DOHH2 (cell line): ENCODE data around the gene TTC29.
"Not testable (repeated sequence)": the region's sequence is repeated elsewhere in the genome, so short reads cannot be mapped to it uniquely, and the experiment has no call there.

ENCODE experiments used
- H3F3A ChIP-seq: fragments of 200-600 bp; sonication (generic), shearing (Covaris generic); 2 replicates; pipeline ENCODE4 v1.6.0; 2016; ENCODE audit warnings: antibody characterized with exemption, mild to moderate bottlenecking; ENCODE audit not compliant: control insufficient read depth, insufficient read depth
- H3K27ac ChIP-seq: fragments of 200-600 bp; sonication (generic); 2 replicates; pipeline ENCODE4 v1.5.1; 2014; ENCODE audit warnings: low read depth, mild to moderate bottlenecking, low read length, moderate library complexity
- H3K27me3 ChIP-seq: fragments of 200-600 bp; sonication (generic); 2 replicates; pipeline ENCODE4 v1.6.1; 2014; ENCODE audit warnings: mild to moderate bottlenecking, low read length, mixed read lengths; ENCODE audit not compliant: control insufficient read depth
- H3K36me3 ChIP-seq: fragments of 200-600 bp; sonication (generic); 2 replicates; pipeline ENCODE4 v1.6.1; 2014; ENCODE audit warnings: mild to moderate bottlenecking, low read length, moderate library complexity, mixed read lengths; ENCODE audit not compliant: control insufficient read depth
- H3K4me1 ChIP-seq: fragments of 200-600 bp; sonication (generic); 2 replicates; pipeline ENCODE4 v1.6.1; 2014; ENCODE audit warnings: mild to moderate bottlenecking, low read length, mixed read lengths; ENCODE audit not compliant: control insufficient read depth
- H3K4me2 ChIP-seq: fragments of 200-600 bp; sonication (generic); 2 replicates; pipeline ENCODE4 v1.6.0; 2014; ENCODE audit warnings: mild to moderate bottlenecking, low read length, moderate library complexity
- H3K4me3 ChIP-seq: fragments of 200-600 bp; sonication (generic); 2 replicates; pipeline ENCODE4 v1.5.1; 2014; ENCODE audit warnings: mild to moderate bottlenecking, low read length, mixed read lengths
- H3K79me2 ChIP-seq: fragments of 200-600 bp; sonication (generic); 2 replicates; pipeline ENCODE4 v1.6.1; 2014; ENCODE audit warnings: mild to moderate bottlenecking, low read length, mixed read lengths; ENCODE audit not compliant: control insufficient read depth
- H3K9me2 ChIP-seq: fragments of 200-600 bp; sonication (generic); replicated peaks from 2 replicates; pipeline ENCODE4 v1.6.1; 2014; ENCODE audit warnings: mild to moderate bottlenecking, low read length, mixed read lengths; ENCODE audit not compliant: control insufficient read depth
- H3K9me3 ChIP-seq: fragments of 200-600 bp; sonication (generic); 2 replicates; pipeline ENCODE4 v1.6.1; 2014; ENCODE audit warnings: antibody characterized with exemption, low read length, mixed read lengths; ENCODE audit not compliant: control insufficient read depth, insufficient read depth
- H4K20me1 ChIP-seq: fragments of 200-600 bp; sonication (generic); 2 replicates; pipeline ENCODE4 v1.6.0; 2014; ENCODE audit warnings: low read depth, mild to moderate bottlenecking, antibody characterized with exemption, low read length, moderate library complexity; ENCODE audit not compliant: control insufficient read depth, insufficient read depth
- CTCF ChIP-seq: fragments of 200-600 bp; sonication (generic); IDR thresholded peaks from one replicate; pipeline ENCODE4 v1.5.1; 2014; ENCODE audit warnings: antibody characterized with exemption, mild to moderate bottlenecking, low read depth, low read length; ENCODE audit not compliant: poor library complexity, severe bottlenecking
- EZH2phosphoT487 ChIP-seq: fragments of 200-600 bp; sonication (generic); IDR thresholded peaks from 2 replicates; pipeline ENCODE4 v1.6.1; 2017; ENCODE audit warnings: borderline replicate concordance, mild to moderate bottlenecking, antibody characterized with exemption, low read length, moderate library complexity, mixed read lengths

The TTC29 gene

GRCh38 chr4:146762016-146762415 lies 183.6 kb downstream of the TTC29 start:
- Histone ChIP-seq H3K9me2 (no peaks in the 10 kb centered on the region), H3K4me2 (no peak overlapping the region), H3K27ac (no peak overlapping the region), H3K36me3 (no peaks in the 10 kb centered on the region), H3F3A (no peaks in the 10 kb centered on the region), H3K79me2 (no peaks in the 10 kb centered on the region), H3K4me1 (no peaks in the 10 kb centered on the region), H4K20me1 (no peaks in the 10 kb centered on the region), H3K4me3 (no peak overlapping the region), H3K27me3 (no peaks in the 10 kb centered on the region), H3K9me3 (no peaks in the 10 kb centered on the region)
- TF ChIP-seq EZH2phosphoT487 (no peak), CTCF (no peak)

GRCh38 chr4:146742416-146742815 lies 203.2 kb downstream of the TTC29 start:
- H3K4me2 ChIP-seq, result no peak overlapping the region
- H3K27me3 ChIP-seq, result no peaks in the 10 kb centered on the region
- no peak for TF ChIP-seq EZH2phosphoT487
- no peak for TF ChIP-seq CTCF
- no peaks in the 10 kb centered on the region for H3K9me2 ChIP-seq
- H3K4me1 ChIP-seq, result no peaks in the 10 kb centered on the region
- no peaks in the 10 kb centered on the region for H3K79me2 ChIP-seq
- no peaks in the 10 kb centered on the region for H3F3A ChIP-seq
- no peaks in the 10 kb centered on the region for H4K20me1 ChIP-seq
- no peaks in the 10 kb centered on the region for H3K9me3 ChIP-seq
- H3K4me3 ChIP-seq, result no peak overlapping the region
- H3K36me3 ChIP-seq, result no peaks in the 10 kb centered on the region
- H3K27ac ChIP-seq, result no peak overlapping the region

GRCh38 chr4:146739182-146739581 lies 206.5 kb downstream of the TTC29 start:
- no peaks in the 10 kb centered on the region for H3K36me3 ChIP-seq
- H3K4me2 ChIP-seq, result no peak overlapping the region
- H3K4me1 ChIP-seq, result no peaks in the 10 kb centered on the region
- no peak for TF ChIP-seq CTCF
- no peak for TF ChIP-seq EZH2phosphoT487
- no peaks in the 10 kb centered on the region for H3K27me3 ChIP-seq
- no peaks in the 10 kb centered on the region for H3F3A ChIP-seq
- no peak overlapping the region for H3K4me3 ChIP-seq
- no peak overlapping the region for H3K27ac ChIP-seq
- H3K9me2 ChIP-seq, result no peaks in the 10 kb centered on the region
- no peaks in the 10 kb centered on the region for H4K20me1 ChIP-seq
- no peaks in the 10 kb centered on the region for H3K9me3 ChIP-seq
- H3K79me2 ChIP-seq, result no peaks in the 10 kb centered on the region

- H4K20me1 ChIP-seq, H3K79me2 ChIP-seq, H3K9me3 ChIP-seq, H3K27ac ChIP-seq, H3K4me1 ChIP-seq, H3K36me3 ChIP-seq, H3K4me2 ChIP-seq, H3K27me3 ChIP-seq, H3K4me3 ChIP-seq, H3F3A ChIP-seq, H3K9me2 ChIP-seq: not testable (repeated sequence)
These were observed 222.1 kb downstream of the TTC29 start for GRCh38 chr4:146723519-146723918.
